Astrocyte of the cerebellum (primary cell): ENCODE measurements around the gene KMT5B.

Experiments
- DNase-seq: peaks from one replicate; pipeline ENCODE4 v3.0.0-alpha.2; 2011; ENCODE audit warnings: low read depth
- H3K4me3 ChIP-seq: 2 replicates; pipeline ENCODE4 v1.5.1; 2011; ENCODE audit warnings: mild to moderate bottlenecking, low read depth, low read length, moderate library complexity
- CTCF ChIP-seq: IDR thresholded peaks from 2 replicates; pipeline ENCODE4 v1.5.1; 2012; ENCODE audit warnings: low read length, low read depth, moderate library complexity, mild to moderate bottlenecking; ENCODE audit errors: missing control alignments
- in situ Hi-C: cut with HindIII; loops from 2 replicates; pipeline ENCODE4 v1.10.0; 2017; ENCODE audit warnings: low sequenced_read_pairs

KMT5B gene

GRCh38 chr11:68149417-68149816, 63.7 kb downstream of the KMT5B start:
- in situ Hi-C loops, result no loop called here
- DNase-seq, result no peak
- no peak for TF ChIP-seq CTCF

GRCh38 chr11:68148879-68149278, 64.2 kb downstream of the KMT5B start:
- TF ChIP-seq CTCF, result no peak
- DNase-seq, result no peak
- in situ Hi-C loops, result no loop called here
- no peak overlapping the region for H3K4me3 ChIP-seq

More at GRCh38 chr11:68149417-68149816, 63.7 kb downstream of the KMT5B start:
- no peak overlapping the region for H3K4me3 ChIP-seq

DNA sequence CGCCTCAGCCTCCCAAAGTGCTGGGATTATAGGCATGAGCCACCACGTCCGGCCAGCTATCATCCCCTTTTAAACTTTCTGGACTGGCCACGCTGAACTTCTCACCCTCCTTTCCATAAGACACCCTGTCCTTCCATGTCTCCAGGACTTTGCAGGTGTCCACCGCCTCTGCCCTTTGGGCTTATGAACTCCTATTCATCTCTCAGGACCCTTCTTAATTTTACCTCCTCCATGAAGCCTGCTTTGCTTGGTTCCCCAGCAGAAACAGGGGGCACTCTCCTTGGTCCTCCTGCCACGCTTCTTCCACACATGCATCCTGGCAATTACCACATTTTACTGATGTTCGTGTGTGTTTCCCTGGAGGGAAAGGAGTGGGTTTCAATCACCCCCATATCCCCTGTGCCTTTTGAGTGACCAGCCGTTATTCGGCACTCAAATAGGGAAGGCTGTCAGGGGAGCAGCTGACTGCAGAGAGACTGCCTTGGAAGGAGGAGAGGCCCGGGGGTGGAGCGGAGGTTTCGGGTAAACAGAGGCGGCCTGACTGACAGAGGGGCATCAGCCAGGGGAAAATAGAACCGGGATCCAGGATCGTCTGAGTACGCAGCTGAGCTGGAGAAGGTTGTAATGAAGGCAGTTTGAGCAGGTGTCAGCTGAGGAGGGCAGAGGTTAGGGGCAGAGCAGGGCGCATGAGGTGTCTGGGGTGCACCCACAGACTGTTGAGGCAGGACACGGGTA, 64.9 kb downstream of the KMT5B start:
- TF ChIP-seq CTCF, result no peak
- in situ Hi-C loops, result no loop called here
- no peak overlapping the region for H3K4me3 ChIP-seq
- DNase-seq, result no peak

DNA sequence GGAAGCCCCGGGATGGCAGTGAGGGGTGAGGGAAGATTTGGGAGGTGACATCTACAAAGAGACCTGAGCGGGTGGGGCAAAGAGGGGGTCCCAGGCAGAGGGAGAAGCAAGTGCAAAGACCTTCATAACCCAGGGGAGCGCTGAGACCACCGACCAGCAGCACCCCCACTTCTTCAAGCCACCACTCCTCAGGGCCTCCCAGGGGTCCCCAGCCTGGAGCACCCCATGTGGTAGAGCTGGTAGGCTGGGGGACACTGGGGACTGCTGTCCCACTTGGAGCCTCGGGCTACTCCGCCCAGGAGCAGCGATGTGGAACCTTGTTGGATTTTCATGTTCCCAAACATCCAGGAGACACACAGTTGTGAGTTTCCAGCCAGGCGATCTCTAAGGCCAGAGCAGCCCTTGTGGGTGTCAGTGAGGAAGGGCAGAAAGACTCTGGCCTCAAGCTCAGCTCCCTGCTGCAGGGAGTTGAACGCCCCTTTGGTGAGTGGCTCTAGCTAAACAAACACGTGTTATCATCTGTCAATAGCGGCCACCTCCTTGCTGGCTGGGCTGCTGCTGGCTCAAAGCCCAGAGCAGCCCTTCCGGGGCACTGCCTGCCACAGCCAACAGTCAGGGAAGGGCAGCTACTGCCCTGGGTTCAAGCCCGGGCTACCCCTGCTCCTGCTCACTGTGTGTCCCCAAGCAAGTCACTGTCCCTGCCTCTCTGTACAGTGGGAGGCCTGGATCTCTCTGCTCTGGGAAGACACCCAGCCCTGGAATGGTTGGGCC, 66.2 kb downstream of the KMT5B start:
- H3K4me3 ChIP-seq, result no peak overlapping the region
- no peak for TF ChIP-seq CTCF
- no peak for DNase-seq
- in situ Hi-C loops, result no loop called here

GRCh38 chr11:68146010-68146540, 67.0 kb downstream of the KMT5B start:
- TF ChIP-seq CTCF, result no peak
- no peak overlapping the region for H3K4me3 ChIP-seq
- DNase-seq, result no peak
- in situ Hi-C loops, result no loop called here

GRCh38 chr11:68145120-68145866, 67.8 kb downstream of the KMT5B start:
- TF ChIP-seq CTCF, result no peak
- in situ Hi-C loops, result no loop called here
- H3K4me3 ChIP-seq, result no peak overlapping the region
- no peak for DNase-seq
